Cardiac fibroblast (primary cell): Measurements from ENCODE around the gene RTN4RL1.

Experiments
- DNase-seq, 2 donors: peaks; one replicate each; pipeline versions ENCODE4 v3.0.0 to v3.0.0-alpha.2; 2010; ENCODE audit warnings: low read depth in 2 of 2
- H3K4me3 ChIP-seq, 2 donors: replicated peaks in 1 of 2; 1 replicate in 1 of 2; 2 replicates in 1 of 2; pipeline ENCODE4 v1.5.1; 2011; ENCODE audit warnings: low read depth in 2 of 2, low read length in 2 of 2, mild to moderate bottlenecking in 2 of 2, moderate library complexity in 1 of 2
- TF ChIP-seq, protein P1 (sequence below): IDR thresholded peaks from one replicate; pipeline ENCODE4 v1.5.1; 2011; ENCODE audit warnings: low read depth, mild to moderate bottlenecking, low read length, inconsistent platforms

RTN4RL1 gene

DNA sequence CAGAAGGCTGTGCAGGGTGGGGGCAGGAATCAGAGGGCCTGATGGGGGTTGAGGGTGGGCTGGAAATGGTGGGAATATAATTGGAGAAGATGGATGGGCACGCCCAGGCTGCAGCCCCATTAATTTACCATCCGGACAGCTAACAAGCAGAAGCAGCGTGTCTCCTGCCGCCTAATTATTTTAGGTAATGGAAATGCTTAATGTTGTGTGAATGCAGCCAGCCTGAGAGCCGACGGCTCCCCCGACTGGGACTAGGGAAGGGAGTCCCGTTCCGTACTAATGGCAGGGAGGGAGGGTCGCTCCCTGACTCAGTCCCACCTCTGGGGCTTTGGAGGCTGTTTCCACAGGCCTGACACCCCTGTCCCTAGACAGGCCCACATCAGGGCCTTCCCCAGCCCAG, 12.0 kb upstream of the RTN4RL1 start:
- DNase-seq: no peak

GRCh38 chr17:2035541-2036488, 10.7 kb upstream of the RTN4RL1 start:
- no peak for DNase-seq
- TF ChIP-seq, protein P1, sequence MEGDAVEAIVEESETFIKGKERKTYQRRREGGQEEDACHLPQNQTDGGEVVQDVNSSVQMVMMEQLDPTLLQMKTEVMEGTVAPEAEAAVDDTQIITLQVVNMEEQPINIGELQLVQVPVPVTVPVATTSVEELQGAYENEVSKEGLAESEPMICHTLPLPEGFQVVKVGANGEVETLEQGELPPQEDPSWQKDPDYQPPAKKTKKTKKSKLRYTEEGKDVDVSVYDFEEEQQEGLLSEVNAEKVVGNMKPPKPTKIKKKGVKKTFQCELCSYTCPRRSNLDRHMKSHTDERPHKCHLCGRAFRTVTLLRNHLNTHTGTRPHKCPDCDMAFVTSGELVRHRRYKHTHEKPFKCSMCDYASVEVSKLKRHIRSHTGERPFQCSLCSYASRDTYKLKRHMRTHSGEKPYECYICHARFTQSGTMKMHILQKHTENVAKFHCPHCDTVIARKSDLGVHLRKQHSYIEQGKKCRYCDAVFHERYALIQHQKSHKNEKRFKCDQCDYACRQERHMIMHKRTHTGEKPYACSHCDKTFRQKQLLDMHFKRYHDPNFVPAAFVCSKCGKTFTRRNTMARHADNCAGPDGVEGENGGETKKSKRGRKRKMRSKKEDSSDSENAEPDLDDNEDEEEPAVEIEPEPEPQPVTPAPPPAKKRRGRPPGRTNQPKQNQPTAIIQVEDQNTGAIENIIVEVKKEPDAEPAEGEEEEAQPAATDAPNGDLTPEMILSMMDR: no peak

More for the DNA sequence above, 12.0 kb upstream of the RTN4RL1 start:
- H3K4me3 ChIP-seq: no peak overlapping the region
- TF ChIP-seq, protein P1: no peak

GRCh38 chr17:2034806-2035540, 9.8 kb upstream of the RTN4RL1 start:
- peak; percentile 73 to 84 for DNase-seq
- TF ChIP-seq, protein P1: no peak
- H3K4me3 ChIP-seq: no peak overlapping the region

More at GRCh38 chr17:2035541-2036488, 10.7 kb upstream of the RTN4RL1 start:
- no peak overlapping the region for H3K4me3 ChIP-seq

GRCh38 chr17:2034157-2034556, 9.0 kb upstream of the RTN4RL1 start:
- TF ChIP-seq, protein P1: no peak
- no peak overlapping the region for H3K4me3 ChIP-seq
- DNase-seq: peak in 1 of 2 donors; percentile 49

GRCh38 chr17:2033153-2033552, 8.0 kb upstream of the RTN4RL1 start:
- no peak overlapping the region for H3K4me3 ChIP-seq
- TF ChIP-seq, protein P1: no peak
- DNase-seq: no peak

DNA sequence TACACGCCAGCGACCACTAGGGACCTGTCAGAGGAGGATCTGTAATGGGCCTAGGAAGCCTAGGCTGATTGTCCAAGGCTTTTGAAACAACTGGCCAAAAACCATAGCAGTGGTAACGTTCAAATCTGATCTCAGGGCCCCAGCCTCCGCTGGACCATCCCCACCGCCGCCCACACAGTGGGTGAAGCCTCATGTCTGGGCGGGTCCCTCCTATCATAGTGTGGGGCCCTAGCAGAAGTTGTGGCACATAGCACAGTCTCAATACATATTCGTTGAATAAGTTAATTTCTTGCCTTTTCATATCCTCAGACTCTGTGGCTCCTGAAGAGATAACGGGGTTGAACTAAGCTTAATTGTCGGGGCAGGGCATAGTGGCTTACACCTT, 5.6 kb upstream of the RTN4RL1 start:
- H3K4me3 ChIP-seq: peak overlapping the region; percentile 100
- peak in 1 of 2 donors; percentile 92 for DNase-seq
- TF ChIP-seq, protein P1: peak; percentile 65
